HG03442 (cell line): ENCODE measurements around the gene CERS5.

Source experiments
- ATAC-seq: cut with Tn5 transposase; IDR thresholded peaks from one replicate; pipeline ENCODE4 v1.9.1; 2021; ENCODE audit warnings: mild to moderate bottlenecking, moderate library complexity; ENCODE audit not compliant: unreplicated experiment

The CERS5 gene

GRCh38 chr12:50142993-50143392, 24.2 kb downstream of the CERS5 start:
- ATAC-seq = no peak

DNA sequence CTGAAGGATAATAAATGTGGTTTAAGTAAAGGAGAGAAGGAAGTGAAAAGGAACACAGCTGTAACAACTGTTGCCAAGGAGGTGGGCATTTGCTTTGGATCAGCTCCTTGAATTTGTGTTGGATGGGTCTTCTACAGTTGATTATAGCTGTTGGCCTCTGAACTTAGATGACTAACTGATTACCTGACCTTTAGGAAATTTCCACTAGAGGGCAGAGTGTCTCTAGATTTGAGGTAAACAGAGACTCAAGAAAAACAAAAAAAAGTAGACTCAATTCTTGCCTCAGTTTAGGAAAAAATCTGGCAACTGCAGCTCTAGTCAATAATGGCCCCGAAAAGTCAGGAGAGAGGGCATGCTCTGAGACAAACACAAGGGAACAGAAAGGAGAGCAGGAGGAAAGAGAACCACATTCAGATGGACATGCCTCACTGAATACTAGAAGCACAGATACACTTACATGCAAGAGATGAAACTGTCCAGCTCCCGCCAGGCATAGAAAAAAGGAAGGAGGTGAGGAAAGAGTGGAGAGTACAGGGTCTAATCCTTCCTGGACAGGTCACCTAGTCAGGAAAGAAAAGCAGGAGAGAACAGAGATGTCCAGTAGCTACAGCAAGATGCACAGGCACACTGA, 34.5 kb downstream of the CERS5 start:
- no peak for ATAC-seq

DNA sequence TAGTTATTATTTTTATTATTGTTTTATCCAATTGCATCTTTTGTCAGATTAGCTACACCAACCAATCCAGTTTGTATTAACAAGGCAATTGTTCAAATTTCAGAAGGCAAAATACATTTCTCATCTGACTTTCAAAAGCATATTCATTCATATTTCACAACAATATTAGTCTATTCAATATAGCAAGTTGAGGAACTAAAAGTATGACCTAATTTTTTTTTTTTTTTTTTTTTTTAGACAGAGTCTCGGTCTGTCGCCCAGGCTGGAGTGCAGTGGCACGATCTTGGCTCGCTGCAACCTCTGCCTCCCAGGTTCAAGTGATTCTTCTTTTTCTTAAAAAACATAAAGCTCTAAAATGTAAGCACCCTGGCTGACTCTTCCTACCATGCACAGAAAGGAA, 37.9 kb downstream of the CERS5 start:
- ATAC-seq = no peak

GRCh38 chr12:50127546-50127945, 39.6 kb downstream of the CERS5 start:
- ATAC-seq = no peak

GRCh38 chr12:50123203-50123602, 44.0 kb downstream of the CERS5 start:
- ATAC-seq = no peak

DNA sequence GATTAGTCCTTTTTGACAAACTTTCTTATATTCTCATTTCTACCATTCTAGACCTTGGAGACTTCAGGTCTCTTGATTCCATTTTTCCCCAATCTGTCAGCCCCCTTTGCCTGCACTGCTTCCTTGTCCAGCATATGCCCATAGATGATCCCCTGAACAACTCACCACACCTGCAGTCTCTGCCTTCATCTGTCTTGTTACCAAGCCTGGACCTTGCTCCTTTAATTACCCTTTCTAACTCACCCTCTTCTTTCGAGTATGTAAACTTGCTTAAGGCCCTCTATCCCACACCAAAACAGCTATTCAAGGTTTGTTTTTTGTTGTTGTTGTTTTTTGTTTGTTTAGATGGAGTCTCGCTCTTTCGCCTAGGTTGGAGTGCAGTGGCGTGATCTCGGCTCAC, 45.5 kb downstream of the CERS5 start:
- ATAC-seq = no peak

DNA sequence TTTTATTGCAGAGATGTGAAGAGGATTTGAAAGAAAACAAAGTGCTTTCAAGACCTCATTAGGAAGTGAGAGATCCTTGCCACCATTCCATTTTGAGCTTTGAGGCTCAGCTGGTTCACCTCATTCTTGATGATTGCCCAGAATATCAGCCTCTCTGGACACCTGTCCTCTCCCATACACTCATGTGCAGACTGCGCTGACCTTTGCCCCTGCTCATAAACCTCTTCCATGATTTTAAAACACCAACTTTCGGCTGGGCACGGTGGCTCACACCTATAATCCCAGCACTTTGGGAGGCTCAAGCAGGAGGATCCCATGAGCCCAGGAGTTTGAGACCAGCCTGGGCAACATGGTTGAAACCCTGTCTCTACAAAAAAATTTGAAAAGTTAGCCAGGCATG, 46.2 kb downstream of the CERS5 start:
- ATAC-seq = no peak

GRCh38 chr12:50120521-50120920, 46.6 kb downstream of the CERS5 start:
- ATAC-seq = no peak

DNA sequence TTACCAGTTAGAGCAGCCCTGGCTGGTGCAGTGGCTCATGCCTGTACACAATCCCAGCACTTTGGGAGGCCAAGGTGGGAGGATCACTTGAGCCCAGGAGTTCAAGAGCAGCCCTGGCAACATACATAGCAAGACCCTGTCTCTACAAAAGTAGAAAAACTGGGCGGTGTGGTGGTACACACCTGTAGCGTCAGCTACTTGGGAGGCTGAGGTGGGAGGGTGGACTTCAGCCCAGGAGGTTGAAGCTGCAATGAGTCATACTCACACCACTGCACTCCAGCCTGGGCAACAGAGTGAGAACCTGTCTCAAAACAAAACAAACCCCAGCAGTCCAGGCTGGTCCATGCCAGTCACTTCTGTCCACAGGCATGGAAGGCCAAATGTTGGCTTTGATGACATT, 47.8 kb downstream of the CERS5 start:
- ATAC-seq = no peak

DNA sequence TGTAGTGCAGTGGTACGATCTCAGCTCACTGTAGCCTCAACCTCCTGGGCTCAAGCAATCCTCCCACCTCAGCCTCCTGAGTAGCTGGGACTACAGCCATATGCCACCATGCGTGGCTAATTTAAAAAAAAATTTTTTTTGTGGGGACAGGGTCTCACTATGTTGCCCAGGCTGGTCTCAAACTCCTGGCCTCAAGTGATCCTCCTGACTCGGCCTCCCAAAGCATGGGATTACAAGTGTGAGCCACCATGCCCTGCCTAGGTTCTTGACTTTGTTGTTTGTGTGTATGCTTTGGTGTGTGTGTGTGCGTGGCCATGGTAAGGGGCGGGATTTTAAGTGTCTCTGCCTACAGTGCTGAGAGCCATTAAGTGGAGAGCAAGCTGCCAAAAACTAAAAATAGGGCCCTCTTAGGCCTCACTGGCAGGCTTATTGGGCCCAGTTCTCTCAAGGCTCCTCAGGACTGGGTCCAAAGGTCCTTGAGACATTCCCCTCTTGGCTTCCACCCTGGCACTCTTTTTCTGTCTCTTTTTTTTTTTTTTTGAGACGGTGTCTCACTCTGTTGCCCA, 50.0 kb downstream of the CERS5 start:
- ATAC-seq = no peak

- ATAC-seq = peak; percentile 3
These were observed 54.5 kb downstream of the CERS5 start for GRCh38 chr12:50112456-50113218.

GRCh38 chr12:50111693-50112455, 55.3 kb downstream of the CERS5 start, which contains the start of gene COX14:
COX14 (plus strand) TSS chr12:50112236; CDS start chr12:50120044, 7,808 bp downstream.
- peak; percentile 80 for ATAC-seq

GRCh38 chr12:50111395-50111692, 55.8 kb downstream of the CERS5 start:
- ATAC-seq = no peak

DNA sequence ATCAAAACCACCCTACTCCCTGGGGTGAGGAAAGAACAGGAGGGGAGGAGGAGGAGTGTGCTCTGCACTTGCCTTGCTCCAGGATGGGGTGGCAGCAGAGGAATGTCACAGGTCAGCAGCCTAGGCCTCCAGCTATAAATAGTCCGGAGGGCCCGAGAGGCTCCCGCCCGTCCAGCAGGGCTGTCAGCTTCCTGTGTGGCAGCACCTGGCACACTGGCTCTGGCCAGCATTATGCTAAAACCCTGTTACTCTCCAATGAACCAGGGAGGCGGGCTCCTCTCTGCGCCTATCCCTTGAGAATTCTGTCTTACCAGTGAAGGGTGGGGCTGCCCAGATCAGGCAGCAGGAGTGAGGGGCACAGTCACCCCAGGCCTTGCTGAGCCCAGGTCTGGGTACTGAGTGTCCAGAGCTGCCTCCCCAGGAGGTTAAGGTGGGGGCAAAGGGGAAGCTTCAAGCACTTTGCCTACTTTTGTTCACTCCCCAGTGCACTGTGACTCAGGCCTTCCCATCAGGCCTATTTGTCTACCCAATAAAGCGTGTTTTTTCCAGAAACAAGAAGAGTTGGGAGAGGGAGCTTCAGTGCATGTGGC, 56.3 kb downstream of the CERS5 start:
- ATAC-seq = no peak

DNA sequence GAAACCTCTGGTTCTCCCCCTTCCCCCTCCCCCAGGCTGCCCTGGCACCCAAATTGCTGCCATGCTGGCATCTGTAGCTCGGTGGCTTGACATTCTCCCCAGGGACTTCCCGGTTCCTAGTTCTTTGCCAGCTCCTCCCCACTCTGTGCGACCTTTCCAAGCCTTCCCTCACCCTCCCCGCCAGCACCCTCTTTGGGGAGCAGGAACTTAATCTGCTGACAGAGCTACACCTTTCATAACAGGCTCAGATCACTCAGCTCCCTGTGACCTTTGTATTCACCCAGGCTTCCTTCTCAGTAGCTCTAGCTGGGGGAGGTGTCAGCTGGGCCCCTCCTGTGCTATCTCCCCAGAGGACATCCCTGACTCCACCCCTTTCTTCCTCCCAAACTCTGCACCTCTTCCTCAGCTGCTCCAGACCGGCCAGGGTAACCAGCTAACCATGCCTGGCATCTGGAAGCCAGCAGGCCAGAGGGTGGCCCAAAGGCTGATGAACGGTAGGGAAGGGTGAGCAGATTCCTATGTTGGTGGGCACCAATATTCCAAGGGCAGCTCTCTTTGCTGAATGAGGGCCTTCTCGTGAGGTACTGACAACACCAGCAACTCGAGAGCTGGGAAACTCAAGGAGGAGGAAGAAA, 56.9 kb downstream of the CERS5 start:
- no peak for ATAC-seq

- ATAC-seq = no peak
These were observed 57.9 kb downstream of the CERS5 start for GRCh38 chr12:50109319-50109718.

- ATAC-seq = no peak
These were observed 59.5 kb downstream of the CERS5 start for GRCh38 chr12:50107416-50108268.

GRCh38 chr12:50106907-50107306, 60.3 kb downstream of the CERS5 start:
- no peak for ATAC-seq

GRCh38 chr12:50105913-50106450, 61.2 kb downstream of the CERS5 start:
- ATAC-seq = no peak
